ENCODE measurements around the gene AGO4. TPM values are rescaled to one million over a fixed set of nuclear protein-coding genes. Genes with fewer than 3 reads are reported as not detected.
"Not testable (repeated sequence)": the region's sequence is repeated elsewhere in the genome, so short reads cannot be mapped to it uniquely, and the experiment has no call there.

The AGO4 gene
- total and polyA plus RNA-seq, 2 donors from 2014 or later, result 3.3 to 12.2 TPM

- no peaks in the 10 kb centered on the region for H3K9me3 ChIP-seq (ENCODE audit: control insufficient read depth in 2 of 3, insufficient read depth in 1 of 3, low read length in 3 of 3)
- no peak for DNase-seq
- no peak for TF ChIP-seq CTCF (IDR thresholded peaks at IDR 0.05; ENCODE audit: borderline replicate concordance, extremely low read depth, insufficient read depth)
- H3K4me1 ChIP-seq (ENCODE audit: control insufficient read depth in 2 of 3, insufficient read depth in 2 of 3, low read depth in 1 of 3, low read length in 3 of 3), result peaks cover 0 to 9% (median 0%) of the 10 kb centered on the region in 3 donors
- intact Hi-C loops (cut with DNase I), result no loop called here
- no peak overlapping the region for H3K4me3 ChIP-seq (ENCODE audit: low read length in 3 of 3)
- no peak for FAIRE-seq
- no peaks in the 10 kb centered on the region for H3K27me3 ChIP-seq (ENCODE audit: control insufficient read depth, insufficient read depth, low read length)
- no peak overlapping the region for H3K9ac ChIP-seq (ENCODE audit: low read length in 3 of 3)
- H3K36me3 ChIP-seq (ENCODE audit: control insufficient read depth in 2 of 3, insufficient read depth in 3 of 3, low read length in 3 of 3), result peaks cover 0 to 4% (median under 1%) of the 10 kb centered on the region in 3 donors
- no peak overlapping the region for H3K27ac ChIP-seq (ENCODE audit: low read depth in 2 of 2, low read length in 2 of 2)
These were observed 79.0 kb downstream of the AGO4 start for GRCh38 chr1:35886577-35887431.

- Histone ChIP-seq H3K4me3 (ENCODE audit: low read length in 3 of 3) (no peak overlapping the region), H3K27me3 (ENCODE audit: control insufficient read depth, insufficient read depth, low read length) (no peaks in the 10 kb centered on the region), H3K4me1 (ENCODE audit: control insufficient read depth in 2 of 3, insufficient read depth in 2 of 3, low read depth in 1 of 3, low read length in 3 of 3) (peaks cover 0 to 9% (median 0%) of the 10 kb centered on the region in 3 donors), H3K9ac (ENCODE audit: low read length in 3 of 3) (no peak overlapping the region), H3K36me3 (ENCODE audit: control insufficient read depth in 2 of 3, insufficient read depth in 3 of 3, low read length in 3 of 3) (peaks cover 0 to 8% (median 8%) of the 10 kb centered on the region in 3 donors), H3K27ac (ENCODE audit: low read depth in 2 of 2, low read length in 2 of 2) (no peak overlapping the region), H3K9me3 (ENCODE audit: control insufficient read depth in 2 of 3, insufficient read depth in 1 of 3, low read length in 3 of 3) (no peaks in the 10 kb centered on the region)
- intact Hi-C loops (cut with DNase I), result no loop called here
- no peak for TF ChIP-seq CTCF (IDR thresholded peaks at IDR 0.05; ENCODE audit: borderline replicate concordance, extremely low read depth, insufficient read depth)
- DNase-seq (no peak), FAIRE-seq (no peak)
These were observed 79.7 kb downstream of the AGO4 start for GRCh38 chr1:35887508-35887907.

- Histone ChIP-seq H3K4me3 (ENCODE audit: low read length in 3 of 3) (no peak overlapping the region), H3K27me3 (ENCODE audit: control insufficient read depth, insufficient read depth, low read length) (no peaks in the 10 kb centered on the region), H3K36me3 (ENCODE audit: control insufficient read depth in 2 of 3, insufficient read depth in 3 of 3, low read length in 3 of 3) (peaks cover 0 to 15% (median 13%) of the 10 kb centered on the region in 3 donors), H3K9ac (ENCODE audit: low read length in 3 of 3) (no peak overlapping the region), H3K9me3 (ENCODE audit: control insufficient read depth in 2 of 3, insufficient read depth in 1 of 3, low read length in 3 of 3) (no peaks in the 10 kb centered on the region), H3K27ac (ENCODE audit: low read depth in 2 of 2, low read length in 2 of 2) (no peak overlapping the region), H3K4me1 (ENCODE audit: control insufficient read depth in 2 of 3, insufficient read depth in 2 of 3, low read depth in 1 of 3, low read length in 3 of 3) (peaks cover 0 to 7% (median 0%) of the 10 kb centered on the region in 3 donors)
- intact Hi-C loops (cut with DNase I), result no loop called here
- TF ChIP-seq CTCF (IDR thresholded peaks at IDR 0.05; ENCODE audit: borderline replicate concordance, extremely low read depth, insufficient read depth), result no peak
- DNase-seq (no peak), FAIRE-seq (no peak)
These were observed 80.4 kb downstream of the AGO4 start for GRCh38 chr1:35888255-35888654.

- H3K9ac ChIP-seq (ENCODE audit: low read length in 3 of 3); H3K9me3 ChIP-seq (ENCODE audit: control insufficient read depth in 2 of 3, insufficient read depth in 1 of 3, low read length in 3 of 3); DNase-seq; H3K27me3 ChIP-seq (ENCODE audit: control insufficient read depth, insufficient read depth, low read length); H3K4me1 ChIP-seq (ENCODE audit: control insufficient read depth in 2 of 3, insufficient read depth in 2 of 3, low read depth in 1 of 3, low read length in 3 of 3); intact Hi-C loops (cut with DNase I); H3K4me3 ChIP-seq (ENCODE audit: low read length in 3 of 3); H3K27ac ChIP-seq (ENCODE audit: low read depth in 2 of 2, low read length in 2 of 2); FAIRE-seq: not testable (repeated sequence)
- peaks cover 0 to 19% (median 19%) of the 10 kb centered on the region in 3 donors for H3K36me3 ChIP-seq (ENCODE audit: control insufficient read depth in 2 of 3, insufficient read depth in 3 of 3, low read length in 3 of 3)
These were observed 81.2 kb downstream of the AGO4 start for GRCh38 chr1:35888981-35889380.

Data from kidney (tissue), 14 donors.